ENCODE data around the gene MRAS.

GRCh38 chr3:138381413-138381901 is 33.1 kb downstream of the MRAS start:
- TF ChIP-seq CTCF (conservative IDR thresholded peaks at IDR 0.05; ENCODE audit: low read depth, low read length) (no peak), RCOR1 (IDR thresholded peaks at IDR 0.05; ENCODE audit: insufficient replicate concordance, low read length) (no peak), FOS (IDR thresholded peaks at IDR 0.05; ENCODE audit: low read depth, low read length) (no peak), SMC3 (IDR thresholded peaks at IDR 0.05; ENCODE audit: low read depth, low read length) (no peak), POLR2A (IDR thresholded peaks at IDR 0.05; ENCODE audit: low read depth, low read length) (no peak), MAFK (IDR thresholded peaks at IDR 0.05; ENCODE audit: low read depth, low read length) (no peak)
